Mucosa of gallbladder (tissue), 1 donor: Measurements from ENCODE around the gene TM9SF4. TPM values are rescaled to one million over a fixed set of nuclear protein-coding genes. Genes with fewer than 3 reads are reported as not detected.
A peak's percentile ranks its signal among the peaks of the same experiment; 100 is the strongest.

Experiments
- DNase-seq: peaks from one replicate; pipeline ENCODE4 v3.0.0-alpha.2; 2020; ENCODE audit warnings: low spot score
- total RNA-seq: library from RNA; stranded (reverse); gene quantifications from one replicate; pipeline ENCODE4 v1.2.1, GENCODE V29; 2021
- donor health status: DM: no; HTN: no; CAD: no.

Gene TM9SF4
- total RNA-seq, 1 donor from 2014 or later: 60.7 TPM

- peak; percentile 92 for DNase-seq
These were observed 98.3 kb downstream of the TM9SF4 start, which contains the start of the genes PLAGL2 and POFUT1 for GRCh38 chr20:32207626-32208498. PLAGL2 (minus strand) TSS chr20:32207743; CDS start chr20:32202178, 5,565 bp downstream. POFUT1 (plus strand) TSS chr20:32207880; CDS start chr20:32207942, 62 bp downstream.

- DNase-seq: no peak
These were observed 99.1 kb downstream of the TM9SF4 start for GRCh38 chr20:32208499-32209154.

- no peak for DNase-seq
These were observed 100.5 kb downstream of the TM9SF4 start for GRCh38 chr20:32209850-32210605.

GRCh38 chr20:32213870-32214269 lies 104.4 kb downstream of the TM9SF4 start:
- no peak for DNase-seq

- DNase-seq: no peak
These were observed 105.6 kb downstream of the TM9SF4 start for GRCh38 chr20:32215147-32215546.

- no peak for DNase-seq
These were observed 106.2 kb downstream of the TM9SF4 start for GRCh38 chr20:32215729-32216128.

GRCh38 chr20:32216179-32217142 lies 106.9 kb downstream of the TM9SF4 start:
- no peak for DNase-seq

Other genes starting within 250 kb of the TM9SF4 start
- 2.8 TPM for gene DUSP15, start 239.2 kb upstream of the TM9SF4 start, total RNA-seq
- 0.29 TPM for gene TTLL9, start 239.1 kb upstream of the TM9SF4 start, total RNA-seq
- 12.1 TPM for gene PDRG1, start 157.7 kb upstream of the TM9SF4 start, total RNA-seq
- not detected for gene XKR7, start 141.6 kb upstream of the TM9SF4 start, total RNA-seq
- 5.6 TPM for gene CCM2L, start 99.3 kb upstream of the TM9SF4 start, total RNA-seq
- gene HCK, start 57.5 kb upstream of the TM9SF4 start, total RNA-seq: 11.7 TPM
- gene PLAGL2, start 98.0 kb downstream of the TM9SF4 start, total RNA-seq: 11.9 TPM
- gene POFUT1, start 98.2 kb downstream of the TM9SF4 start, total RNA-seq: 35.4 TPM
- 59.6 TPM for gene KIF3B, start 167.9 kb downstream of the TM9SF4 start, total RNA-seq
- 48.0 TPM for gene ASXL1, start 248.6 kb downstream of the TM9SF4 start, total RNA-seq